ENCODE measurements around the gene POLR3H. TPM values are rescaled to one million over a fixed set of nuclear protein-coding genes. Genes with fewer than 3 reads are reported as not detected.

The POLR3H gene
- total RNA-seq, 1 experiment from 2014 or later: 47.6 TPM

GRCh38 chr22:41512421-41513194, 31.7 kb downstream of the POLR3H start:
- H3K9me3 ChIP-seq (ENCODE audit: insufficient read depth, low read depth): no peaks in the 10 kb centered on the region
- CTCF ChIA-PET: interaction anchor here (0.6 kb wide), 1 partner anchor 67 kb away, joined by 4 read pairs; no protein-coding TSS in a partner anchor
- no TSS peak for BruUV-seq (replicated peaks)
- 0 out of 2 replicates have a peak, but pooled peaks cover 5% of the 10 kb centered on the region for H4K20me1 ChIP-seq (ENCODE audit: insufficient read depth)
- H3K4me3 ChIP-seq: no peak overlapping the region
- H2AFZ ChIP-seq: no peak overlapping the region
- no peaks in the 10 kb centered on the region for H3K9me2 ChIP-seq (ENCODE audit: insufficient read depth)
- peaks cover 4% of the 10 kb centered on the region for H3K79me2 ChIP-seq (ENCODE audit: low read depth)
- peak overlapping the region; percentile 54 for H3K4me2 ChIP-seq
- TF ChIP-seq EZH2 (IDR thresholded peaks at IDR 0.05; ENCODE audit: low read depth): no peak
- no peak for TF ChIP-seq CTCF (conservative IDR thresholded peaks at IDR 0.05)
- H3K36me3 ChIP-seq (ENCODE audit: low read depth): peaks cover 19% of the 10 kb centered on the region
- H3K27me3 ChIP-seq (ENCODE audit: insufficient read depth, low read depth): no peaks in the 10 kb centered on the region
- peaks cover 30% of the 10 kb centered on the region; the same call in 1 of the 2 replicates for H3F3A ChIP-seq (ENCODE audit: insufficient read depth, low read depth)
- POLR2A ChIA-PET (ENCODE audit: unreplicated experiment): interaction anchor here (0.6 kb wide), 1 partner anchor 132 kb away, joined by 4 read pairs; no protein-coding TSS in a partner anchor
- peak; percentile 66 to 74 for DNase-seq
- peaks cover 29% of the 10 kb centered on the region for H3K4me1 ChIP-seq (replicated peaks; ENCODE audit: insufficient read depth)
- intact Hi-C loops (cut with micrococcal nuclease; ENCODE audit: unreplicated experiment): loop anchor here (10.0 kb wide), 1 partner anchor 328 kb away; no protein-coding TSS in a partner anchor
- peak overlapping the region; percentile 51 for H3K27ac ChIP-seq

GRCh38 chr22:41511521-41511968, 32.7 kb downstream of the POLR3H start:
- Histone ChIP-seq H3K79me2 (ENCODE audit: low read depth) (peaks cover 4% of the 10 kb centered on the region), H3K36me3 (ENCODE audit: low read depth) (peaks cover 19% of the 10 kb centered on the region), H3F3A (ENCODE audit: insufficient read depth, low read depth) (peaks cover 20% of the 10 kb centered on the region; the same call in 1 of the 2 replicates), H3K4me3 (no peak overlapping the region), H3K4me1 (replicated peaks; ENCODE audit: insufficient read depth) (peaks cover 23% of the 10 kb centered on the region), H3K9me2 (ENCODE audit: insufficient read depth) (no peaks in the 10 kb centered on the region), H3K27ac (peak overlapping the region; percentile 51), H3K27me3 (ENCODE audit: insufficient read depth, low read depth) (no peaks in the 10 kb centered on the region), H3K9me3 (ENCODE audit: insufficient read depth, low read depth) (no peaks in the 10 kb centered on the region), H3K4me2 (no peak overlapping the region), H4K20me1 (ENCODE audit: insufficient read depth) (peaks cover 11% of the 10 kb centered on the region; the same call in 1 of the 2 replicates), H2AFZ (no peak overlapping the region)
- no TSS peak for BruUV-seq (replicated peaks)
- ChIA-PET POLR2A (ENCODE audit: unreplicated experiment) (no interaction called here), CTCF (no interaction called here)
- no peak for DNase-seq
- TF ChIP-seq CTCF (conservative IDR thresholded peaks at IDR 0.05) (no peak), EZH2 (IDR thresholded peaks at IDR 0.05; ENCODE audit: low read depth) (no peak)
- intact Hi-C loops (cut with micrococcal nuclease; ENCODE audit: unreplicated experiment): loop anchor here (10.0 kb wide), 1 partner anchor 327 kb away; no protein-coding TSS in a partner anchor

- Histone ChIP-seq H3K79me2 (ENCODE audit: low read depth) (peaks cover 4% of the 10 kb centered on the region), H2AFZ (no peak overlapping the region), H3K9me3 (ENCODE audit: insufficient read depth, low read depth) (no peaks in the 10 kb centered on the region), H3F3A (ENCODE audit: insufficient read depth, low read depth) (peaks cover 15% of the 10 kb centered on the region; the same call in 1 of the 2 replicates), H3K27ac (no peak overlapping the region), H3K4me2 (no peak overlapping the region), H3K4me1 (replicated peaks; ENCODE audit: insufficient read depth) (peaks cover 23% of the 10 kb centered on the region), H4K20me1 (ENCODE audit: insufficient read depth) (peaks cover 11% of the 10 kb centered on the region; the same call in 1 of the 2 replicates), H3K4me3 (no peak overlapping the region), H3K27me3 (ENCODE audit: insufficient read depth, low read depth) (no peaks in the 10 kb centered on the region), H3K9me2 (ENCODE audit: insufficient read depth) (no peaks in the 10 kb centered on the region), H3K36me3 (ENCODE audit: low read depth) (peaks cover 14% of the 10 kb centered on the region)
- no peak for TF ChIP-seq CTCF (conservative IDR thresholded peaks at IDR 0.05)
- TF ChIP-seq EZH2 (IDR thresholded peaks at IDR 0.05; ENCODE audit: low read depth): no peak
- no TSS peak for BruUV-seq (replicated peaks)
- intact Hi-C loops (cut with micrococcal nuclease; ENCODE audit: unreplicated experiment): no loop called here
- ChIA-PET CTCF (no interaction called here), POLR2A (ENCODE audit: unreplicated experiment) (no interaction called here)
- DNase-seq: no peak
Observed at GRCh38 chr22:41508770-41509170, 35.5 kb downstream of the POLR3H start.

Data from PC-9 (cell line).